T47D (cell line): ENCODE results near the gene RPL22.

Experiments used
- DNase-seq, 2 experiments: peaks; one replicate each; pipeline versions ENCODE4 v3.0.0 to v3.0.0-alpha.2; 2011 to 2012; ENCODE audit warnings: low read depth in 1 of 2, low spot score in 1 of 2
- JUND ChIP-seq: IDR thresholded peaks from 2 replicates; pipeline ENCODE4 v1.6.1; 2012; ENCODE audit warnings: low read depth
- in situ Hi-C: cut with HindIII; loops from 2 replicates; pipeline ENCODE4 v1.10.0; 2016; ENCODE audit warnings: low sequenced_read_pairs, low pct_unique_long_range_greater_than_20kb

The RPL22 gene

DNA sequence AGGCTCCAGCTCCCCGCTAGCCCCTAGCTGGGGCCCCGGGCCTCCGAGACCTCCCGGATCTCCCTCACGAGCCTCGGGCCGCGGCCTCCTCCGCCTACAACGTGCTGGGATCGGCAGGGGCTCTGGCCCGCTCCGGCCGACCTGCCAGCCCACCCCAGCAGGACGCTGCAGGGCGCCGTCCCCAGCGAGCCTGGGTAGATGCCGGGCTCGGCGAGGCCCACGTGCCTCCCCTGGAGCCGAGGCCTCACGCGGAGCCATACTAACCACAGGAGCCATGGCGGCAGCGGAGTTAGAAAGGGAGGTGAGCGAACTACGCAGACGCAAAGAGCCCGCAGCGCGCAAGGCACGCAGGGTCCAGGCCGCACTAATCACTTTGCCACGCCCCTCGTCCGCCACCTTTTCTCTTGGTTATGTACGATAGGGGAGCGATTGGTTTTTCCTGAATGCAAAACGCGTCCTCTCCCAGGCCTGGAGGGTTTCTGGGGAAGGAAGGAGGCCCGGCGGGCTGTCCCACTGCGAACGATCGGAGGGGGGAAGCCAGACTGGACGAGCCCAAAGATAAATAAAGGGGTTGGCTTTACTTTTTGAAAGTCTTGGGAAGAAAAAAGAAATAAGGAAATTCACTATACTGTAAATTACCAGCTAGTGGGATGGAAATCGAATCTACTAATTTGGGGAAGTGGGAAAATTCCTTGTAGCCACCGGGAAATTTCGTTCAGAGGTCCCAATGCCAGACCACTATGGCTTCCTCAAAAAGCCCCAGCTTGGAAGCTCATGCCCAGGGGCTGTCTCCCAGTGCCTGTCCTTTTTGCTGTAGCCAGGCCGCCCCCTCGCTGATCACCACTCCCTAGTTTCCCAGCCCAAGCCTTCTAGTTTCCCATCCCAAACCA, at the start of gene RPL22:
RPL22 (minus strand) TSS at position 298 of the 890 bp plus-strand sequence; CDS start at position 276, 22 bp downstream.
- TF ChIP-seq JUND = no peak
- in situ Hi-C loops = no loop called here
- DNase-seq = peak; percentile 71 to 98

GRCh38 chr1:6248161-6248776, 48.9 kb upstream of the RPL22 start:
- TF ChIP-seq JUND = no peak
- no peak for DNase-seq
- in situ Hi-C loops = no loop called here

DNA sequence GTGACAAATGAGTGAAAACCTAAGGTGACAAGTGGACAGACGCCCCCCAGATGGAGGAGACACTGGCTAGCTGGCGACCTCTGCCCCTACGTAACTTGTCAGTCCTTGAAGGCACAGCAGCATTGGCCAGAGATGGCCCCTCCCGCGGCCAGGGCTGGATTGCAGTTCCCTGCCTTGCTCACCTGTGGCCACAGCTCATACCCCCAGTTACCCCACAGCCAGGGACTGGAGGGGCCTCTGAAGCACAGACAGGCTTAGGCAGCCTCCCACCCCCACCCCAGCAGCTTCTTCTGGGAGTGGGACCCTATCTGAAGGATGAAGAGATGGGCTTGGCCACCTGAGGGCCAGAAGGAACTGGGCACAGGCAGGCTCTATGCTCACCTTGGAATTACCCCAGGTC, 48.3 kb upstream of the RPL22 start:
- TF ChIP-seq JUND = no peak
- in situ Hi-C loops = no loop called here
- DNase-seq = no peak

DNA sequence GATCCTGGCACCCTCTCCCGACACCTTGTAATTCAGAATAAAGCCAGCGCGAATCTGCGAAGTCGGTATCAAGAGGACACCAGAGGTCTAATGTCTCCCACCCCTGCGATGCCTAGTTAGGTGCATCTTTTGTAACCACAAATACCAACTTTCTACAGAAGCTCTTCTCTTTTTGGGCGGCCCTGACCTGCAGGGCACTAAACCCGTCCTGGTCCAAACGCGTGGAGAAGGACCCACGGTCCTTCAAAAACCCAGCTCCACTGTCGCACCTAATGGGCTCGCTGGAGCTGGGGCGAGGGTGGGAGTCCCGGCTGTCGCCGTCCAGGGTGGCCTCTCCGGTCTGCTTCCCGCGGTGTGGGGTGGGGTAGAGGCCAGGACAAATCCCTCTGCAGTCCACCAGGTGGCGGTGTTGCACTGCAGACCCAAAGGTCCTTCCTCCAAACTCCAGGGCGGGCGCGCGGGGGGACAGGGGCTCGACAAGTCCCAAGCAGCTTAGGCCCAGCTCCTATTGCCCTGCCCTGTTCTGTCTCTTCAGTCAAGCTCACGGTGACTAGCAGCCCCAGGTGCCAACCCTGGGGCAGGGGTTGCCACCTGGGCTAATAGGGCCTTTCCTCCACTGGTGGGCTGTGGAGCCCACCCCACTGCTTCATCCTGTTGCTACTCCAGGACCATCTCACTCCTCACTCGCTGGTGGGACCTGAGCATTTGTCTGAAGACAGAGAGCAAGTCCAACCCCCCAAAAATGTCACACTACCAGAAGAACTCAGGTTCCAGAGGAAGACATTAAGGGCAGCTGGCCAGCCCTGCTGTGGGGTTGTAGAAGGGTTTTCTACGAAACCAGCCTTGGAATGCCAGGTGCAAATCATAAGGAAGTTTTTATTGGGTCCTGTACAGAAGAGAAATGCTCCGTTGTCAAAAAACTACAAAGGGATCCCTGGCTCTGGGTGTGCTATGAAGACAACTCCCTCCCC, 47.4 kb upstream of the RPL22 start:
- in situ Hi-C loops = no loop called here
- DNase-seq = peak; percentile 75 to 96
- no peak for TF ChIP-seq JUND

DNA sequence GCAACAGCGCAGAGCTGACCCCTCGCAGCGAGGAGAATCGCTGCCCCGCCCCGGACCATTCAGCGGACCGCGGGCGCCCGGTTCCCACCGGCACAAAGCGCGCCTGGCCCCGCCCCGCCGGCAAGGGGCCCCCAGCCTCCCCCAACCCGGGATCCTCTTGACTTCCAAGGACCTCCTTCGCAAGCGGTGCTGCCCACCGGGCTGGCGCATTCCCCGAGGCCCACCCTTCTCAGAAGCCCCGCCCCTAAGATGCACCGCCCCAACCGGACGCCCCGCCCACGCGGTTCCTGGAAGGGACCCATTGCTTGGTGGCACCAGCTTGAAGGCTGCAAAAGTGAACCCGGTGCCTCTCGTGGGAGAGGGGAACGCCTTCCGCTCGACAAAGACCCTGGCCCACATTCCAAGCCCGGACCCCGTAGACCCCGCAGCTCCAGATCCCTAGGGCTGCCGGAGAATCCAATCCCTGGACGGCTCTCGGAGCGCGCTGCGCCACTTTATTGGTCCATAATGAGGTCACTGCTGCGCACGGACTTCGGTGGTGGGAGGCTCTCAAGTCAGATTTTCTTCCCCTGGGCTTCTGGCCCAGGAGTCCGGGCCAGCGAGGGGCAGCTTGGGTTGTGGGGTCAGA, 46.6 kb upstream of the RPL22 start:
- in situ Hi-C loops = no loop called here
- TF ChIP-seq JUND = no peak
- DNase-seq = peak; percentile 47 to 69

DNA sequence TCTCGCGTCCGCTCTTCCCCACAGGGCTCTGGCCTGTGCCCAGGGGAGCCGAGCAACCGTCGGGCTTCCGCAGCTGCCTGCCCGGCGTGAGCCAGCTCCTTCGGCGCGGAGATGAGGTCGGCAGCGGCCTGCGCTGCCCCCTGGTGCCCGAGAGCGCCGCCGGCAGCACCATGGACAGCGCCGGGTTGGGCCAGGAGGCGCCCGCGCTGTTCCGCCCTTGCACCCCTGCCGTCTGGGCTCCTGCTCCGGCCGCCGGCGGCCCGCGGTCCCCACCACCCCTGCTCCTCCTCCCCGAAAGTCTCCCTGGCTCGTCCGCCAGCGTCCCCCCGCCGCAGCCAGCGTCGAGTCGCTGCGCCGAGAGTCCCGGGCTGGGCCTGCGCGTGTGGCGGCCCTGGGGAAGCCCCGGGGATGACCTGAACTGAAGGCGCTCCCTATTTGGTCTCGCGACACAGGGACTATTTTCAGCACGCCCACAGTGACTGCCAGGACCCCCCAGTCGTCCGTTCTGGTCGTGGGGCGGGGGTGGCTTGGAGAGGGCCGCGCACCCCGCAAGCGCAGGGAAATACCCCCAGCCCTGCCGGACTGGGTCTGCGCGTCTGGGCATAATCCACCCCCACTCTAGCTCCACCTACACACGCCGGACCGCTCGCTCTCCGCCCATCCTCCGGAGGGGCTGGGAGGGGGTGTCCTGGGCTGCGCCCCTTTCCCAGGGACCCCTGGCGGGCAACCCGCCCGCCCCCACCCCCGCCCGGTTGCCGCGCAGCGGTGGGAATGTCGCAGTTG, 45.9 kb upstream of the RPL22 start:
- in situ Hi-C loops = no loop called here
- peak; percentile 85 to 90 for DNase-seq
- no peak for TF ChIP-seq JUND

DNA sequence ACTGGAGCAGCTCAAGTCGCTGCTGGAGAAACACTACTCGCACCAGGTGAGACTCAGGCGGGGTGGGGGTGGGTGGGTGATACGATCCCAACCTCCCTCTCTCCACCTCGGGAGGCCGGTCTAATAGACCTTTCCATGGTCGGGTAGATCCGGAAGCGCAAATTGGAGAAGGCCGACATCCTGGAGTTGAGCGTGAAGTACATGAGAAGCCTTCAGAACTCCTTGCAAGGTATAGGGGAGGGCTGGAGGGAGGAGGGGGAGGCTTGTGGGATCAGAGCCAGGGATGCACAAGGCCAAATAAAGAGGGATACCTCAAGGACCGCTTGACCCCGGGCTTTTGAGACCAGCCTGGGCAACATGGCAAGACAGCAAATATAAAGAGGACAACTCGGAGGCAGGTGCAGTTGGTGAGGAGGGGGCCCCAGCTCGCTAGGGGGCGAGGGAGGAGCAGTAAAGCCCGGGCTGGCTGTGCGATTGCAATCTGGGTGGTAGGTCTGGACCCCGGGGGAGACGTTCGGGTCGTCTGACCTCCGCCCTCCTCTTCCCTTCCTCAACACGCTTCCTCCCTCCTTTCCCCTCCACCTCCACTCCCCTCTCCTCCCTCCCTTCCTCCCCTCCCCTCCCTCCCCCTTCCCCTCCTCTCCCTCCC, 45.1 kb upstream of the RPL22 start:
- no peak for DNase-seq
- in situ Hi-C loops = no loop called here
- TF ChIP-seq JUND = no peak

DNA sequence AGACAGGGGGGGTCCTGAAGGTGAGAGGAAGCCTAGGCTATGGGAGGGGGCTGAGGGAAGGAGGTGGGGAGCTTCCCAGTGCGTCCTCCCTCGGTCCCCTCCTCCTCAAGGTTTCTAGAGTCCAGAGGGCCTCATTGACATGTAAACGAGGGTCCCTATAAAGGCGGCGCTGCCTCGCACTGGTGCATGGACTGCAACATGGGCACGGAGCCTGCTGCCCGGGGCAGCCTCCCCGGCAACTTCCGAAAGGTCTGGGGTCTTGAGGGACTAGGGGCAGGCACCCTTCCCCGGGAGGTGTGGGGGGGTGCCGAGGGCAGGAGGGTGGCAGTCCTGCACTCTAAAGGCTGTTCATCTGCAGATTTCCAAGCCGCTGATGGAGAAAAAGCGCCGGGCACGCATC, 44.6 kb upstream of the RPL22 start, which contains the start of gene HES3:
HES3 (plus strand) TSS at position 187 of the 400 bp plus-strand sequence; CDS start at position 374, 187 bp downstream.
- no peak for TF ChIP-seq JUND
- no peak for DNase-seq
- in situ Hi-C loops = no loop called here

DNA sequence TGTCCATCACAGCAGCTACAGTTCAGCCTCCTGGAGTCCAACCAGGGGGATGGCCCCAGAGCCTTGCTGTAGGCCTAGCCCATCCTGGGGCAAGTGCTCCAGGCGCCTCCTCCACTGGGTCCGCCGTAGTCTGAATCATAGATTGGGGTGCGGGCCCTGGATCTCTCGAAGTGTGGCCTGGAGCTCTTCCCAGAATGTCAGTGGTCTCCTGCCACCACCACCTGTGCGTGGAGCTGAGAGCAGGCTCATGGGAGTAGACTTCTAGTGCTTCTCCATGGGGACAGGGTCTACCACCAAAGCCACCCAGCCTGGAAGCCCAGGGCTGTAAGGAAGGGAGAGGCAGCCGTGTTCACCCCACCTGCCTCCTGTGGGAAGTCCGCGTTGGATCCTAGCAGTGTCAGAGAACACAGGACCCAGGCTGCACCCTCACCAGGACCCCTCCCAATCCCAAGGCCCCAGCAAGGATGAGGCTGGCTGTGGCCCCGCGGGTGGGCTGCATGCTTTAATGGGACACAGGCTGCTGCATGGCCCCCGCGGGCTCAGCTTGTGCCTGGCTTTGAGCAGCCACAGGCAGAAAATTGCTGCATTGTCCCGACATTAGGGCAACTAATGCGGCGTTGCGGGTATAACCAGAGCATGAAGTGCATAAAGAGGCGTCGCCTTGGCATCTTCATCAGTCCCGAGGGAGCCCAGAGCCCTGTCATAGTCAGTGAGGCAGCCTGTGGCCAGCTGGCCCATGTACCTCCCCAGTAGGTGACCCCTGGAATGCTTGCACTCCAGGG, 43.8 kb upstream of the RPL22 start:
- in situ Hi-C loops = no loop called here
- no peak for DNase-seq
- no peak for TF ChIP-seq JUND
